Endothelial cell of umbilical vein (primary cell): ENCODE results near the gene RPSA. TPM values are rescaled to one million over a fixed set of nuclear protein-coding genes. Genes with fewer than 3 reads are reported as not detected.
"Not testable (repeated sequence)": the region's sequence is repeated elsewhere in the genome, so short reads cannot be mapped to it uniquely, and the experiment has no call there.

Experiments used
- BruUV-seq: library from RNA; stranded (reverse); fragments of 400-500 nt; replicated peaks from 2 replicates; lab custom pipeline; 2021; lab: Mats Ljungman, UMichigan
- CTCF ChIA-PET: fragments of 300-600, 350-600 bp; sonication (Branson Sonifier 250); formaldehyde crosslinking; loops from one replicate; lab custom pipeline; 2021; ENCODE audit warnings: antibody characterized with exemption, inconsistent platforms; lab: Charles Lee
- POLR2A ChIA-PET: fragments of 300-600, 350-600 bp; sonication (Branson Sonifier 250); formaldehyde crosslinking; loops from one replicate; lab custom pipeline; 2021; ENCODE audit warnings: antibody characterized with exemption, inconsistent platforms; lab: Charles Lee
- DNase-seq: peaks from one replicate; pipeline ENCODE4 v3.0.0-alpha.2; 2011; ENCODE audit warnings: low read depth, low spot score
- FAIRE-seq: peaks from 2 replicates; lab custom pipeline; 2011; peaks lifted over from hg19 to GRCh38; lab: Jason Lieb, UNC
- H2AFZ ChIP-seq: 2 replicates; pipeline ENCODE4 v1.6.0; 2012; ENCODE audit warnings: low read depth, low read length, control low read depth, inconsistent platforms
- H3K27ac ChIP-seq: 2 replicates; pipeline ENCODE4 v1.5.1; 2011; ENCODE audit warnings: low read depth, mild to moderate bottlenecking, control low read depth, low read length, moderate library complexity; ENCODE audit not compliant: insufficient read depth
- H3K27me3 ChIP-seq, 2 experiments: 2 replicates each; pipeline versions ENCODE4 v1.6.0 to v1.6.1; 2011; ENCODE audit warnings: low read length in 2 of 2, mixed read lengths in 1 of 2; ENCODE audit not compliant: control insufficient read depth in 2 of 2, insufficient read depth in 2 of 2
- H3K36me3 ChIP-seq, 2 experiments: 2 replicates in 1 of 2; 3 replicates in 1 of 2; pipeline ENCODE4 v1.5.1; 2011; ENCODE audit warnings: low read length in 2 of 2, mild to moderate bottlenecking in 1 of 2, moderate library complexity in 1 of 2; ENCODE audit not compliant: control insufficient read depth in 2 of 2, insufficient read depth in 2 of 2; ENCODE audit errors: extremely low read depth in 1 of 2
- H3K4me1 ChIP-seq: 3 replicates; pipeline ENCODE4 v1.5.1; 2011; ENCODE audit warnings: mild to moderate bottlenecking, low read length; ENCODE audit not compliant: control insufficient read depth, insufficient read depth; ENCODE audit errors: extremely low read depth
- H3K4me2 ChIP-seq: 2 replicates; pipeline ENCODE4 v1.6.1; 2011; ENCODE audit warnings: low read length, control low read depth, mixed read lengths; ENCODE audit not compliant: insufficient read depth
- H3K4me3 ChIP-seq, 3 experiments: fragments of 200-600 bp in 1 of 3; sonication (generic), shearing (Covaris generic) in 1 of 3; replicated peaks in 1 of 3; 2 replicates each; pipeline ENCODE4 v1.5.1; 2011 to 2016; ENCODE audit warnings: control low read depth in 3 of 3, low read length in 3 of 3, mild to moderate bottlenecking in 2 of 3, inconsistent platforms in 1 of 3, low read depth in 1 of 3, moderate library complexity in 1 of 3; ENCODE audit not compliant: insufficient read depth in 1 of 3
- H3K79me2 ChIP-seq: 2 replicates; pipeline ENCODE4 v1.6.0; 2012; ENCODE audit warnings: low read length, inconsistent platforms; ENCODE audit not compliant: control insufficient read depth, insufficient read depth
- H3K9ac ChIP-seq: replicated peaks from 2 replicates; pipeline ENCODE3; 2011; ENCODE audit warnings: low read length, control low read depth; ENCODE audit not compliant: insufficient read depth; ENCODE audit errors: extremely low read depth
- H3K9me1 ChIP-seq: replicated peaks from 3 replicates; pipeline ENCODE4 v1.6.0; 2011; ENCODE audit warnings: mild to moderate bottlenecking, low read length; ENCODE audit not compliant: control insufficient read depth, insufficient read depth; ENCODE audit errors: extremely low read depth
- H3K9me3 ChIP-seq: replicated peaks from 2 replicates; pipeline ENCODE4 v1.5.1; 2012; ENCODE audit warnings: low read length, inconsistent platforms; ENCODE audit not compliant: control insufficient read depth, insufficient read depth
- H4K20me1 ChIP-seq: replicated peaks from 2 replicates; pipeline ENCODE3; 2011; ENCODE audit warnings: mild to moderate bottlenecking, low read length; ENCODE audit not compliant: control insufficient read depth, insufficient read depth; ENCODE audit errors: extremely low read depth
- FOS ChIP-seq: IDR thresholded peaks from 2 replicates; pipeline ENCODE4 v1.6.1; 2011; ENCODE audit warnings: mild to moderate bottlenecking, low read length, moderate library complexity, borderline replicate concordance; ENCODE audit not compliant: insufficient read depth
- GATA2 ChIP-seq: IDR thresholded peaks from 2 replicates; pipeline ENCODE4 v1.7.0; 2011; ENCODE audit warnings: low read depth, mild to moderate bottlenecking, moderate library complexity, mixed read lengths, low read length; ENCODE audit not compliant: insufficient read length, insufficient read depth
- POLR2A ChIP-seq: IDR thresholded peaks from 2 replicates; pipeline ENCODE4 v1.6.1; 2012; ENCODE audit warnings: low read depth, mild to moderate bottlenecking, control low read depth, low read length
- POLR2AphosphoS5 ChIP-seq: IDR thresholded peaks from 2 replicates; pipeline ENCODE4 v1.6.1; 2012; ENCODE audit warnings: low read depth, mild to moderate bottlenecking, control low read depth, low read length, moderate library complexity; ENCODE audit not compliant: insufficient read depth
- dilution Hi-C: fragments of 300-500 bp; cut with MboI; formaldehyde crosslinking; loops from one replicate; pipeline ENCODE4 v1.15.0; 2019; ENCODE audit warnings: low sequenced_read_pairs; ENCODE audit not compliant: extremely low pct_ligation_motif_present
- intact Hi-C: fragments of 100-400 bp; cut with micrococcal nuclease; formaldehyde crosslinking; loops from one replicate; pipeline ENCODE4 v1.10.0; 2022
- polyA plus RNA-seq, 4 experiments: library from polyadenylated mRNA; depleted of rRNA in 3 of 4; stranded (reverse) in 3 of 4; unstranded in 1 of 4; fragments of >200 nt; gene quantifications; 2 replicates each; pipeline versions ENCODE4 v1.2.1 to v1.2.3, GENCODE V29; 2011 to 2012; ENCODE audit warnings: missing spikeins in 1 of 4
- total RNA-seq: library from RNA; stranded (reverse); gene quantifications from 2 replicates; pipeline ENCODE4 v1.2.3, GENCODE V29; 2021

Gene RPSA
- total and polyA plus RNA-seq, 2 donors (not counting 3 experiments of a cell fraction or from before 2014, with no cell fraction given): 1,357 to 3,687 TPM

GRCh38 chr3:39413691-39414420 is 7.3 kb downstream of the RPSA start:
- DNase-seq: no peak
- no peaks in the 10 kb centered on the region for H3K9me1 ChIP-seq
- peaks cover 2% of the 10 kb centered on the region for H4K20me1 ChIP-seq
- no peak for TF ChIP-seq GATA2
- peak; percentile 12 for TF ChIP-seq POLR2AphosphoS5
- dilution Hi-C loops (no loop called here), intact Hi-C loops (loop anchor here (10.0 kb wide), 1 partner anchor 901 kb away; no protein-coding TSS in a partner anchor)
- ChIA-PET POLR2A (interaction anchor here (0.5 kb wide), 1 partner anchor 236 kb away, joined by 5 read pairs; no protein-coding TSS in a partner anchor), CTCF (interaction anchor here (1.5 to 4.1 kb wide), 4 partner anchors 30 to 85 kb away, joined by 3 to 56 read pairs (median 14); no protein-coding TSS in a partner anchor)
- no peak overlapping the region for H3K9ac ChIP-seq
- no peak overlapping the region for H3K4me3 ChIP-seq
- no peaks in the 10 kb centered on the region for H3K27me3 ChIP-seq
- BruUV-seq: no TSS peak
- H3K36me3 ChIP-seq: peaks cover 29 to 30% of the 10 kb centered on the region in 2 experiments
- H3K4me1 ChIP-seq: peaks cover 9% of the 10 kb centered on the region
- peaks cover 19% of the 10 kb centered on the region for H3K79me2 ChIP-seq
- H3K9me3 ChIP-seq: no peaks in the 10 kb centered on the region
- H3K27ac ChIP-seq: no peak overlapping the region
- no peak overlapping the region for H2AFZ ChIP-seq
- FAIRE-seq: no peak
- no peak overlapping the region for H3K4me2 ChIP-seq

DNA sequence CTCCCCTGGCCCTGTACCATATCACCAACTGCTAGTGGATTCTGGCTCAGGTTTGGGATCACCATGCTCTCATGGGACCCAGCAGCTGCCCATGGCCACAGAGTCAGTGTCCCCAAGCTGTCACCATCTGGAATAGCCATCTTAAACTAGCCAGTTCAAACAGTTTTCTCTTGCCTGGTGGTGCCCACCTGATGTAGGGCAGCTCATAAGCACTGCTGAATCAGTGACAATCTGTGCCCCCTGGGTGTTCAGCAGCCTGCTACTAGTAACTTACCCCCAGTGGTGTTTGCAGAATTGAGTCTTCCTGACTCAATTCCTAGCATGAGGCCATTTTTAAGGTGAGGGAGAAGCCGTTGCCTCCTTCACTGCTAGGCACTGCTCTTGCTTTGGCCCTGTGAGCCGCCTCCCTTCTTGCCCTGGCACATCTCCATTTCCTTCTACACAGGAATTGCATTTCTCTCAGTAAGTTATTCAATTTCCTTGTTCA is 7.9 kb downstream of the RPSA start:
- no peak overlapping the region for H3K9ac ChIP-seq
- no peak for FAIRE-seq
- H3K27ac ChIP-seq: no peak overlapping the region
- TF ChIP-seq POLR2AphosphoS5: peak; percentile 44
- TF ChIP-seq POLR2A: peak; percentile 85
- no peak for TF ChIP-seq FOS
- no peaks in the 10 kb centered on the region for H3K27me3 ChIP-seq
- H3K36me3 ChIP-seq: peaks cover 26 to 30% of the 10 kb centered on the region in 2 experiments
- intact Hi-C loops: loop anchor here (10.0 kb wide), 1 partner anchor 900 kb away; no protein-coding TSS in a partner anchor
- H3K4me1 ChIP-seq: peaks cover 5% of the 10 kb centered on the region
- H3K79me2 ChIP-seq: peaks cover 14% of the 10 kb centered on the region
- peaks cover 2% of the 10 kb centered on the region for H4K20me1 ChIP-seq
- no TSS peak for BruUV-seq
- CTCF ChIA-PET: interaction anchor here (1.2 to 4.1 kb wide), 6 partner anchors 26 to 84 kb away, joined by 3 to 56 read pairs (median 4); no protein-coding TSS in a partner anchor
- no peaks in the 10 kb centered on the region for H3K9me1 ChIP-seq
- H3K9me3 ChIP-seq: no peaks in the 10 kb centered on the region
- no peak overlapping the region for H3K4me3 ChIP-seq
- POLR2A ChIA-PET: interaction anchor here (1.7 kb wide), 1 partner anchor 8 kb away, joined by 7 read pairs; the partner anchor contains the start of gene RPSA
- no peak for DNase-seq
- H2AFZ ChIP-seq: no peak overlapping the region
- dilution Hi-C loops: no loop called here
- H3K4me2 ChIP-seq: no peak overlapping the region

DNA sequence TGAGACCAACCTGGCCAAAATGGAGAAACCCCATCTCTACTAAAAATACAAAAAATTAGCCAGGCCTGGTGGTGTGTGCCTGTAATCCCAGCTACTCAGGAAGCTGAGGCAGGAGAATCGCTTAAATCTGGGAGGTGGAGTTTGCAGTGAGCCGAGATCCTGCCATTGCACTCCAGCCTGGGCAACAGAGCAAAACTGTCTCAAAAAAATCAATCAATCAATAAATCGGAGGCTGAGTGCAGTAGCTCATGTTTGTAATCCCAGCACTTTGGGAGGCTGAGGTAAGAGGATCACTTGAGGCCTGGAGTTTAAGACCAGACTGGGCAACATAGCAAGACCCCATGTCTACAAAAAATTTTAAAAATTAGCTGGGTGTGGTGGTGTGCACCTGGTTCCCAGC is 8.8 kb downstream of the RPSA start:
- DNase-seq, H3K9ac ChIP-seq, H3K9me1 ChIP-seq, H3K4me2 ChIP-seq, H3K79me2 ChIP-seq, dilution Hi-C loops, FAIRE-seq, H4K20me1 ChIP-seq, H3K27ac ChIP-seq, H3K4me3 ChIP-seq, H3K27me3 ChIP-seq, H3K4me1 ChIP-seq, H2AFZ ChIP-seq, H3K9me3 ChIP-seq, BruUV-seq: not testable (repeated sequence)
- ChIA-PET POLR2A (interaction anchor here (1.7 kb wide), 1 partner anchor 9 kb away, joined by 7 read pairs; the partner anchor contains the start of gene RPSA), CTCF (interaction anchor here (0.6 to 4.1 kb wide), 6 partner anchors 26 to 764 kb away, joined by 3 to 56 read pairs (median 4); no protein-coding TSS in a partner anchor)
- peaks cover 21 to 26% of the 10 kb centered on the region in 2 experiments for H3K36me3 ChIP-seq
- intact Hi-C loops: loop anchor here (1.0 to 10.0 kb wide), 2 partner anchors 9 to 899 kb away; partner anchors contain the start of gene RPSA
